ENCODE data around the gene LRRFIP1. TPM values are rescaled to one million over a fixed set of nuclear protein-coding genes. Genes with fewer than 3 reads are reported as not detected.

LRRFIP1 gene
- total and polyA plus RNA-seq, 2 donors (not counting 1 experiment from before 2014, with no cell fraction given) = 42.0 to 139 TPM

GRCh38 chr2:237708491-237708890, 81.1 kb downstream of the LRRFIP1 start:
- no peak overlapping the region for H2AFZ ChIP-seq (ENCODE audit: insufficient read depth, low read depth, low read length, poor library complexity, severe bottlenecking)
- CTCF ChIA-PET = interaction anchor here (0.9 to 3.9 kb wide), 5 partner anchors 11 to 36 kb away, joined by 3 to 24 read pairs (median 7); no protein-coding TSS in a partner anchor
- no peaks in the 10 kb centered on the region for H3K27me3 ChIP-seq (replicated peaks in 1 of 4; ENCODE audit: control extremely low read depth in 1 of 4, control insufficient read depth in 3 of 4, insufficient read depth in 4 of 4, low read length in 3 of 4)
- H3K4me1 Mint-ChIP-seq = peaks cover 61% of the 10 kb centered on the region
- no peak overlapping the region for H3K4me2 ChIP-seq (replicated peaks; ENCODE audit: low read depth, low read length, poor library complexity, severe bottlenecking)
- intact Hi-C loops (cut with micrococcal nuclease) = no loop called here
- POLR2A ChIA-PET = no interaction called here
- TF ChIP-seq, protein P1, sequence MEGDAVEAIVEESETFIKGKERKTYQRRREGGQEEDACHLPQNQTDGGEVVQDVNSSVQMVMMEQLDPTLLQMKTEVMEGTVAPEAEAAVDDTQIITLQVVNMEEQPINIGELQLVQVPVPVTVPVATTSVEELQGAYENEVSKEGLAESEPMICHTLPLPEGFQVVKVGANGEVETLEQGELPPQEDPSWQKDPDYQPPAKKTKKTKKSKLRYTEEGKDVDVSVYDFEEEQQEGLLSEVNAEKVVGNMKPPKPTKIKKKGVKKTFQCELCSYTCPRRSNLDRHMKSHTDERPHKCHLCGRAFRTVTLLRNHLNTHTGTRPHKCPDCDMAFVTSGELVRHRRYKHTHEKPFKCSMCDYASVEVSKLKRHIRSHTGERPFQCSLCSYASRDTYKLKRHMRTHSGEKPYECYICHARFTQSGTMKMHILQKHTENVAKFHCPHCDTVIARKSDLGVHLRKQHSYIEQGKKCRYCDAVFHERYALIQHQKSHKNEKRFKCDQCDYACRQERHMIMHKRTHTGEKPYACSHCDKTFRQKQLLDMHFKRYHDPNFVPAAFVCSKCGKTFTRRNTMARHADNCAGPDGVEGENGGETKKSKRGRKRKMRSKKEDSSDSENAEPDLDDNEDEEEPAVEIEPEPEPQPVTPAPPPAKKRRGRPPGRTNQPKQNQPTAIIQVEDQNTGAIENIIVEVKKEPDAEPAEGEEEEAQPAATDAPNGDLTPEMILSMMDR (IDR thresholded peaks at IDR 0.05) = no peak
- no peak for TF ChIP-seq EZH2 (IDR thresholded peaks at IDR 0.05; ENCODE audit: borderline replicate concordance, insufficient read depth, low read depth, low read length, poor library complexity, severe bottlenecking)
- H3K79me2 ChIP-seq (ENCODE audit: control insufficient read depth, insufficient read depth, low read length) = peaks cover 100% of the 10 kb centered on the region
- H3K27me3 Mint-ChIP-seq = no peaks in the 10 kb centered on the region
- no peak overlapping the region for H3K27ac Mint-ChIP-seq
- no peak overlapping the region for H3K4me3 Mint-ChIP-seq
- peaks cover 0 to 11% (median 0%) of the 10 kb centered on the region in 3 donors for H3K9me3 ChIP-seq (ENCODE audit: control extremely low read depth in 1 of 3, control insufficient read depth in 2 of 3, insufficient read depth in 1 of 3, low read length in 2 of 3)
- 96% methylated on average over 27 of the region's 27 CpGs for WGBS (ENCODE audit: insufficient coverage)
- no peaks in the 10 kb centered on the region for H3K9me3 Mint-ChIP-seq (ENCODE audit: insufficient read depth)
- H3K4me3 ChIP-seq (ENCODE audit: control extremely low read depth in 1 of 5, extremely low read depth in 1 of 5, insufficient read depth in 1 of 5, low read depth in 2 of 5, low read length in 4 of 5) = no peak overlapping the region
- no peak overlapping the region for H3K27ac ChIP-seq (ENCODE audit: low read length in 2 of 2)
- ATAC-seq (ENCODE audit: low read depth) = no peak
- H4K20me1 ChIP-seq (ENCODE audit: control insufficient read depth, insufficient read depth, low read length, poor library complexity, severe bottlenecking) = peaks cover 99% of the 10 kb centered on the region
- peaks cover 20 to 42% of the 10 kb centered on the region in 2 donors for H3K4me1 ChIP-seq (ENCODE audit: control insufficient read depth in 2 of 2, insufficient read depth in 2 of 2, low read length in 2 of 2)
- no peak for DNase-seq
- H3K36me3 ChIP-seq (replicated peaks in 1 of 2; ENCODE audit: control extremely low read depth in 1 of 2, control insufficient read depth in 1 of 2, extremely low read depth in 1 of 2, insufficient read depth in 2 of 2, low read length in 1 of 2) = peaks cover 0 to 61% of the 10 kb centered on the region in 2 experiments
- no peak overlapping the region for H3K9ac ChIP-seq (ENCODE audit: low read length)

- no peaks in the 10 kb centered on the region for H3K27me3 Mint-ChIP-seq
- Histone ChIP-seq H3K4me3 (ENCODE audit: control extremely low read depth in 1 of 5, extremely low read depth in 1 of 5, insufficient read depth in 1 of 5, low read depth in 2 of 5, low read length in 4 of 5) (no peak overlapping the region), H3K36me3 (replicated peaks in 1 of 2; ENCODE audit: control extremely low read depth in 1 of 2, control insufficient read depth in 1 of 2, extremely low read depth in 1 of 2, insufficient read depth in 2 of 2, low read length in 1 of 2) (peaks cover 0 to 61% of the 10 kb centered on the region in 2 experiments), H3K9me3 (ENCODE audit: control extremely low read depth in 1 of 3, control insufficient read depth in 2 of 3, insufficient read depth in 1 of 3, low read length in 2 of 3) (peaks cover 0 to 7% (median 0%) of the 10 kb centered on the region in 3 donors), H3K4me1 (ENCODE audit: control insufficient read depth in 2 of 2, insufficient read depth in 2 of 2, low read length in 2 of 2) (peaks cover 16 to 37% of the 10 kb centered on the region in 2 donors), H3K27me3 (replicated peaks in 1 of 4; ENCODE audit: control extremely low read depth in 1 of 4, control insufficient read depth in 3 of 4, insufficient read depth in 4 of 4, low read length in 3 of 4) (no peaks in the 10 kb centered on the region), H2AFZ (ENCODE audit: insufficient read depth, low read depth, low read length, poor library complexity, severe bottlenecking) (no peak overlapping the region), H3K79me2 (ENCODE audit: control insufficient read depth, insufficient read depth, low read length) (peaks cover 100% of the 10 kb centered on the region), H4K20me1 (ENCODE audit: control insufficient read depth, insufficient read depth, low read length, poor library complexity, severe bottlenecking) (peaks cover 99% of the 10 kb centered on the region), H3K4me2 (replicated peaks; ENCODE audit: low read depth, low read length, poor library complexity, severe bottlenecking) (no peak overlapping the region), H3K27ac (ENCODE audit: low read length in 2 of 2) (no peak overlapping the region), H3K9ac (ENCODE audit: low read length) (no peak overlapping the region)
- no peaks in the 10 kb centered on the region for H3K9me3 Mint-ChIP-seq (ENCODE audit: insufficient read depth)
- ChIA-PET CTCF (interaction anchor here (0.6 to 3.9 kb wide), 6 partner anchors 11 to 36 kb away, joined by 3 to 24 read pairs (median 6); no protein-coding TSS in a partner anchor), POLR2A (no interaction called here)
- ATAC-seq (ENCODE audit: low read depth) = no peak
- intact Hi-C loops (cut with micrococcal nuclease) = no loop called here
- TF ChIP-seq, protein P1 (IDR thresholded peaks at IDR 0.05) = no peak
- H3K27ac Mint-ChIP-seq = peak overlapping the region; percentile 37
- no peak for DNase-seq
- H3K4me3 Mint-ChIP-seq = no peak overlapping the region
- peaks cover 58% of the 10 kb centered on the region for H3K4me1 Mint-ChIP-seq
- WGBS (ENCODE audit: insufficient coverage) = 98% methylated on average over 5 of the region's 6 CpGs
These were observed 81.6 kb downstream of the LRRFIP1 start for GRCh38 chr2:237708961-237709360.
